ENCODE measurements around the gene PGLYRP3. TPM values are rescaled to one million over a fixed set of nuclear protein-coding genes. Genes with fewer than 3 reads are reported as not detected.

Gene PGLYRP3
- total RNA-seq, 5 donors from 2014 or later (not counting 1 experiment from before 2014, with no cell fraction given), result not detected

DNA sequence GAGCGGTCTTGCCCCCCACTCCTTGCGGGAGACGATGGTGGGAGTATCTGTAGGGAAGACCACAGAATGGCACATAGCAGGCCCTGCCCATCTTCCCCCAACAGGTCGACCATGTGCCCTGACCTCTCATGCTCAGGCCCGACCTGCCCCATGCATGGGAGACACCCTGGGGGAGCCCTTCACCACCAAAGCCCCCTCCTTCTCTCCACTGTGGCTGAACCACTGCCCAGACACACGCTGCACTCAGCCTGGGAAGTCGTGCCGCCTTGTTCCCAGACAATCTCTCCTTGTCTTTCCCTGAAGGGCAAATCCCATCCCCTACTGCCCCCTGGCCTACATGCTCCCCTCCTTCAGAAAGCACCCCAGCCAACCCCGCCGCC, 5.5 kb downstream of the PGLYRP3 start:
- WGBS (ENCODE audit: insufficient coverage), result 71% methylated on average over 7 of the region's 10 CpGs
- Mint-ChIP-seq H3K27me3 (peaks cover 12 to 23% of the 10 kb centered on the region in 2 donors), H3K9me3 (no peaks in the 10 kb centered on the region), H3K4me1 (no peaks in the 10 kb centered on the region), H3K27ac (no peak overlapping the region), H3K4me3 (no peak overlapping the region), H3K36me3 (no peaks in the 10 kb centered on the region)
- H3K4me1 ChIP-seq (ENCODE audit: control insufficient read depth in 1 of 2, extremely low read depth in 1 of 2, insufficient read depth in 2 of 2, low read length in 2 of 2), result no peaks in the 10 kb centered on the region
- H3K36me3 ChIP-seq (ENCODE audit: control insufficient read depth in 2 of 2, extremely low read depth in 1 of 2, insufficient read depth in 1 of 2, low read length in 1 of 2), result no peaks in the 10 kb centered on the region
- peaks cover 0 to 28% of the 10 kb centered on the region in 2 experiments for H3K27me3 ChIP-seq (replicated peaks in 1 of 2; ENCODE audit: control insufficient read depth in 2 of 2, extremely low read depth in 1 of 2, insufficient read depth in 2 of 2, low read length in 1 of 2)
- ATAC-seq (replicated peaks in 1 of 4) (no peak), DNase-seq (no peak)
- ChIA-PET CTCF (no interaction called here), POLR2A (no interaction called here)
- no peaks in the 10 kb centered on the region for H3K9me3 ChIP-seq
- no peak overlapping the region for H3K27ac ChIP-seq (ENCODE audit: low read length)
- H3K4me3 ChIP-seq (ENCODE audit: control insufficient read depth in 1 of 2, extremely low read depth in 1 of 2, low read length in 1 of 2), result no peak overlapping the region

DNA sequence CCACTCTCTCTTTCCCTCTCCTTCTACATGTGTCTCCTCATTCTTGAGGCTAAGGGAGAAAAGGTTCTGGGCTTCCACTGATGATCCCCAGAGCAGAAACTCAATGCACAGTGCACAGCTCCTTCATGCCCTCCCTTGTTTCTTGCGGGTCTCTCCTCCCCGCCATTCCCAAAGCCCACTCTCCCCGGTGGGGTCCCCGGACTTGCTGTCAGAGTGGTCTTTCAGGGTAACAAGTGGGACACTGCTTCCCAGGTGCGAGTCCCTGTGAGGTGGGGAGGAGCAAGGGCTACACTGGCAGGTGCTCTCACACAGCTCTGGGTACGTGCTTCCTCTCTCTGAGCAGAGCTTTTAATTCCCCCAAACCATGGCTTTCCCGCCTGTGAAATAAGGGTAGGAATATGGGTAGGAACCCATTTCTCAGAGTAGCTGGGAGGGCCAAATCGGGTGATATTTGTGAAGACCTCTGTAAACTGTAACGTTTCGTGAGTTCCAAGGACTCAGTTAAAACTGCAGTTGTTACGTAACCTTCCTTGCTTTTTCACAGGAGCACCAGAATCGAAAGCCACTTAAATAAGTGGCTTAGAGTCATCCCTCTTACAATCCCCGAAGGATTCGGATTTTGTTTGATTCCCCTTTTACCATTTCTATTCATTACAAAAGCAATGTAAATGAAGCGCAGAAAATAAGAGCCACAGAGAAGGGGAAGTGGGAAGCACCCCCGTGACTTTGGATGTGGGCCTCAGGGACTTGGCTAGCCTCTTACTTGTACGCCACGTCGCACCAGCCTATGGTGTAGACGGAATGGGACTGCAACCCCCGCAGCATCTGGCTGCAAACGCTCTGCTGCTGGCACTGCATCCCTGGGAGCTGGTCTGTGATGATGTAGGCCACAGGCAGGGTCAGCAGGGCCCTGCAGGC, 6.2 kb downstream of the PGLYRP3 start:
- no peaks in the 10 kb centered on the region for H3K9me3 Mint-ChIP-seq
- no peaks in the 10 kb centered on the region for H3K4me1 ChIP-seq (ENCODE audit: control insufficient read depth in 1 of 2, extremely low read depth in 1 of 2, insufficient read depth in 2 of 2, low read length in 2 of 2)
- CTCF ChIA-PET, result no interaction called here
- ATAC-seq (replicated peaks in 1 of 4), result no peak
- H3K36me3 Mint-ChIP-seq, result no peaks in the 10 kb centered on the region
- H3K4me3 Mint-ChIP-seq, result no peak overlapping the region
- WGBS (ENCODE audit: insufficient coverage), result 71% methylated on average over 7 of the region's 22 CpGs
- H3K27me3 ChIP-seq (replicated peaks in 1 of 2; ENCODE audit: control insufficient read depth in 2 of 2, extremely low read depth in 1 of 2, insufficient read depth in 2 of 2, low read length in 1 of 2), result peaks cover 0 to 28% of the 10 kb centered on the region in 2 experiments
- H3K4me1 Mint-ChIP-seq, result no peaks in the 10 kb centered on the region
- no peak overlapping the region for H3K27ac Mint-ChIP-seq
- POLR2A ChIA-PET, result no interaction called here
- DNase-seq, result no peak
- no peaks in the 10 kb centered on the region for H3K36me3 ChIP-seq (ENCODE audit: control insufficient read depth in 2 of 2, extremely low read depth in 1 of 2, insufficient read depth in 1 of 2, low read length in 1 of 2)
- H3K4me3 ChIP-seq (ENCODE audit: control insufficient read depth in 1 of 2, extremely low read depth in 1 of 2, low read length in 1 of 2), result no peak overlapping the region
- H3K27ac ChIP-seq (ENCODE audit: low read length), result no peak overlapping the region
- H3K27me3 Mint-ChIP-seq, result peaks cover 12 to 23% of the 10 kb centered on the region in 2 donors
- H3K9me3 ChIP-seq, result no peaks in the 10 kb centered on the region

DNA sequence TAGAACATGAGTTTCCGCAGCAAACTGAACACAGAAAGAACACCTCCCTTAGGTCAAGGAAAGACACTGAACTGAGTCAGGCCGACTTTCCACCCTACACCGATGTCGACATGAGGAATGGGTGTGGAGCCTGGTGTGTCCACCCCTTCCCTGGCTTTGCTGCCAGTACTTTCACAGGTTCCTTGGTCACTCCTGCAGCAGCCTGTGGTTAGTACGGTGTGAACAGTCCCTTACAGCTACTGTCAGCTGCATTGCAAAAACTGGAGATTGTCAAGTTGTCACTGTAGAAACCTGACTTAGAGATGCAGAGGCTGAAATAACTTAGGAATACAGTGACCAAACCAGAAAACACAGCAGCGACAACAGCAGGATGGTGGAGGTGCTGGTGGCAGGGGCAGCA, 7.1 kb downstream of the PGLYRP3 start:
- POLR2A ChIA-PET, result no interaction called here
- CTCF ChIA-PET, result no interaction called here
- no peak for DNase-seq

DNA sequence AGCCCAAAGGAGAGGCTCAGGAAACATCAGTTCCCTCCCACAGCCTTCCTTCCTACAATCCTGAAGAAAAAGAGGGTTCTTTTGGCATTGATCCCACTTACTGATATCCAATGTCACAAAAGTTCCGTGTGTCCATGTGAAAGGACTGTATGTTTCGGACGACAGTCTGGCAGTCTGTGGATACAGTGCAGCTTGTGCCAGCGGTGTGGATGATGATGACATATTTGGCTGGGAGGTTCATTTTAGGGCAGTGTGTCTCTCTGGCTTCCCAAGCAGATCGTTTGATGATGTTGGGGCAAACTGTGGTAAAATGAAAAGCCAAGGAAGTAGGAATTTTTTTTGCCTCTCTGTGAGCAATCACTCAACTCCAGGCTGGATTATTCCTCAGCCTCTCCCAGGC, 10.4 kb downstream of the PGLYRP3 start:
- ATAC-seq (replicated peaks in 1 of 4) (no peak), DNase-seq (no peak)
- WGBS (ENCODE audit: insufficient coverage), result 85% methylated on average over 3 of the region's 5 CpGs
- Histone ChIP-seq H3K9me3 (no peaks in the 10 kb centered on the region), H3K4me1 (ENCODE audit: control insufficient read depth in 1 of 2, extremely low read depth in 1 of 2, insufficient read depth in 2 of 2, low read length in 2 of 2) (no peaks in the 10 kb centered on the region), H3K27me3 (replicated peaks in 1 of 2; ENCODE audit: control insufficient read depth in 2 of 2, extremely low read depth in 1 of 2, insufficient read depth in 2 of 2, low read length in 1 of 2) (peaks cover 0 to 19% of the 10 kb centered on the region in 2 experiments), H3K27ac (ENCODE audit: low read length) (no peak overlapping the region), H3K4me3 (ENCODE audit: control insufficient read depth in 1 of 2, extremely low read depth in 1 of 2, low read length in 1 of 2) (no peak overlapping the region), H3K36me3 (ENCODE audit: control insufficient read depth in 2 of 2, extremely low read depth in 1 of 2, insufficient read depth in 1 of 2, low read length in 1 of 2) (no peaks in the 10 kb centered on the region)
- no peak overlapping the region for H3K27ac Mint-ChIP-seq
- no peaks in the 10 kb centered on the region for H3K9me3 Mint-ChIP-seq
- no peak overlapping the region for H3K4me3 Mint-ChIP-seq
- CTCF ChIA-PET, result no interaction called here
- H3K27me3 Mint-ChIP-seq, result peaks cover under 1 to 8% of the 10 kb centered on the region in 2 donors
- no peaks in the 10 kb centered on the region for H3K36me3 Mint-ChIP-seq
- POLR2A ChIA-PET, result no interaction called here
- H3K4me1 Mint-ChIP-seq, result no peaks in the 10 kb centered on the region

More for the DNA sequence above, 7.1 kb downstream of the PGLYRP3 start:
- H3K27me3 Mint-ChIP-seq, result peaks cover 12 to 23% of the 10 kb centered on the region in 2 donors
- no peaks in the 10 kb centered on the region for H3K9me3 Mint-ChIP-seq
- WGBS (ENCODE audit: insufficient coverage), result 97% methylated on average over 3 of the region's 6 CpGs
- Histone ChIP-seq H3K36me3 (ENCODE audit: control insufficient read depth in 2 of 2, extremely low read depth in 1 of 2, insufficient read depth in 1 of 2, low read length in 1 of 2) (no peaks in the 10 kb centered on the region), H3K9me3 (no peaks in the 10 kb centered on the region), H3K27ac (ENCODE audit: low read length) (no peak overlapping the region), H3K27me3 (replicated peaks in 1 of 2; ENCODE audit: control insufficient read depth in 2 of 2, extremely low read depth in 1 of 2, insufficient read depth in 2 of 2, low read length in 1 of 2) (peaks cover 0 to 27% of the 10 kb centered on the region in 2 experiments), H3K4me3 (ENCODE audit: control insufficient read depth in 1 of 2, extremely low read depth in 1 of 2, low read length in 1 of 2) (no peak overlapping the region), H3K4me1 (ENCODE audit: control insufficient read depth in 1 of 2, extremely low read depth in 1 of 2, insufficient read depth in 2 of 2, low read length in 2 of 2) (no peaks in the 10 kb centered on the region)
- ATAC-seq (replicated peaks in 1 of 4), result no peak
- no peak overlapping the region for H3K27ac Mint-ChIP-seq
- H3K4me3 Mint-ChIP-seq, result no peak overlapping the region
- H3K4me1 Mint-ChIP-seq, result no peaks in the 10 kb centered on the region
- H3K36me3 Mint-ChIP-seq, result no peaks in the 10 kb centered on the region

DNA sequence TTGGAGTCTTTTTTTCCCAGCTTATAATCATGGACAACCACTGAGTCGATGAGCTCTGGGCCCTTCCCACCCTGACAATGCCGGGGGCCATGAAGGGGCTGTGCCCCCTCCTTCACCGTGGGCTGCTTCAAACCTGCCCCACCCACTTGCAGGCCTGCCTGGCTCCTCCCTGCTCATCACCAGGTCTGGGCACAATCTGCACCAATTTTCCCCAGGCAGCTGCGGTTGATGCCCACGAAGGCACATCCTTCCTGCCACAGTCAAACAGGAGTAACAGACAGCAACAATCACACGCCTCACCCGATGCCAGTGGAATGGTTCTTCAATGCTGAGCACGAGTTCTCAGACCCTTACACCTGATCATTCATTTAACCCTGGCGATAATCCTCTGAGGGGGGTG, 18.9 kb downstream of the PGLYRP3 start:
- ATAC-seq (replicated peaks in 1 of 4), result peak; percentile 23 to 59 (median 48)
- Mint-ChIP-seq H3K36me3 (no peaks in the 10 kb centered on the region), H3K27me3 (peaks cover 11 to 16% of the 10 kb centered on the region in 2 donors), H3K4me3 (peak overlapping the region in 2 of 3 donors; percentile 32 to 60), H3K9me3 (no peaks in the 10 kb centered on the region), H3K4me1 (peaks cover 22 to 32% (median 29%) of the 10 kb centered on the region in 3 donors), H3K27ac (peak overlapping the region in 1 of 2 donors; percentile 32)
- peak in 2 of 35 experiments; percentile 6 to 14 for DNase-seq
- ChIA-PET POLR2A (no interaction called here), CTCF (no interaction called here)
- H3K9me3 ChIP-seq, result no peaks in the 10 kb centered on the region
- H3K27ac ChIP-seq (ENCODE audit: low read length), result no peak overlapping the region
- H3K4me3 ChIP-seq (ENCODE audit: control insufficient read depth in 1 of 2, extremely low read depth in 1 of 2, low read length in 1 of 2), result no peak overlapping the region
- peaks cover 0 to 29% of the 10 kb centered on the region in 2 experiments for H3K27me3 ChIP-seq (replicated peaks in 1 of 2; ENCODE audit: control insufficient read depth in 2 of 2, extremely low read depth in 1 of 2, insufficient read depth in 2 of 2, low read length in 1 of 2)
- WGBS (ENCODE audit: insufficient coverage), result 13% methylated on average over 5 of the region's 9 CpGs
- no peaks in the 10 kb centered on the region for H3K36me3 ChIP-seq (ENCODE audit: control insufficient read depth in 2 of 2, extremely low read depth in 1 of 2, insufficient read depth in 1 of 2, low read length in 1 of 2)
- peaks cover 8 to 26% of the 10 kb centered on the region in 2 experiments for H3K4me1 ChIP-seq (ENCODE audit: control insufficient read depth in 1 of 2, extremely low read depth in 1 of 2, insufficient read depth in 2 of 2, low read length in 2 of 2)

DNA sequence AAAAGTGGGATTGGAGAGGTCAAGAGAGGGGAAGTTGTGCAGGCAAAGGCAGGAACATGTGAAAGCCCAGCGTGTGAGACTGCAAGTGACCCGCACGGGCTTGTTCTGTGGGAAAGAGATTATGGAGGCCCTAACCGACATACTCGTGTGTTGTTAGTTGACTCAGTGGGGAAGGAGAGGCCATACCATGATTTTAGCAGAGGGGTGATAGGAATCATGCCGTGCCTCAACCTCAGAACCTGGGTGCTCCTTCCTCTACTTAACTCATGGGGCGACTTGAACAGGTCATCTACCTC, 19.3 kb downstream of the PGLYRP3 start:
- POLR2A ChIA-PET, result no interaction called here
- peaks cover 22 to 32% (median 29%) of the 10 kb centered on the region in 3 donors for H3K4me1 Mint-ChIP-seq
- Histone ChIP-seq H3K36me3 (ENCODE audit: control insufficient read depth in 2 of 2, extremely low read depth in 1 of 2, insufficient read depth in 1 of 2, low read length in 1 of 2) (no peaks in the 10 kb centered on the region), H3K27me3 (replicated peaks in 1 of 2; ENCODE audit: control insufficient read depth in 2 of 2, extremely low read depth in 1 of 2, insufficient read depth in 2 of 2, low read length in 1 of 2) (peaks cover 0 to 32% of the 10 kb centered on the region in 2 experiments), H3K9me3 (no peaks in the 10 kb centered on the region), H3K4me3 (ENCODE audit: control insufficient read depth in 1 of 2, extremely low read depth in 1 of 2, low read length in 1 of 2) (no peak overlapping the region), H3K27ac (ENCODE audit: low read length) (no peak overlapping the region), H3K4me1 (ENCODE audit: control insufficient read depth in 1 of 2, extremely low read depth in 1 of 2, insufficient read depth in 2 of 2, low read length in 2 of 2) (peaks cover 8 to 26% of the 10 kb centered on the region in 2 experiments)
- CTCF ChIA-PET, result no interaction called here
- H3K4me3 Mint-ChIP-seq, result peak overlapping the region in 1 of 3 donors; percentile 60
- ATAC-seq (replicated peaks in 1 of 4) (no peak), DNase-seq (no peak)
- peaks cover 11 to 17% of the 10 kb centered on the region in 2 donors for H3K27me3 Mint-ChIP-seq
- 100% methylated on average over 1 of the region's 7 CpGs for WGBS (ENCODE audit: insufficient coverage)
- H3K27ac Mint-ChIP-seq, result no peak overlapping the region
- no peaks in the 10 kb centered on the region for H3K36me3 Mint-ChIP-seq
- H3K9me3 Mint-ChIP-seq, result no peaks in the 10 kb centered on the region
